Activated effector memory CD4-positive, alpha-beta T cell treated with Interleukin-2 at 50 U/mL for 16 hours (primary cell): ENCODE results near the gene CNTNAP2.

ENCODE experiments used
- DNase-seq: peaks from one replicate; pipeline ENCODE4 v3.0.0-alpha.2; 2020

CNTNAP2 gene

DNA sequence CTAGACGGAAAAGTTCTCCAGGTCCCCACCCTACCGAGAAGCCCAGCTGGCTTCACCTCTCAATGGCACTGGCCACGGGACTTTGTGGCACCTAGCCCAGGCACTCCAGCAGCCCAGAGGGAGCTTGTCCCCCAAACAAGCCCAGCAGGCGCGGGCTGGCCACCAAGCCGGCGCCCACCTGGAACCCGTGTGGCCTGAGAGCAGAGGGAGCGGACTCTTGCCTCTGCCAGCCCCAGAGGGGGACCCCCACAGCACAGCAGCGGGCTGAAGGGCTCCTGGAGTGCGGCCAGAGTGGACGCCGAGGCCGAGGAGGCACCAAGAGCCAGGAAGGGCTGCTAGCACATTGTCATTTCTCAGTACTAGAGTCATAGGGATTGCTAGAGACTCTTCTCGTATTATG is 671.4 kb downstream of the CNTNAP2 start:
- DNase-seq, result no peak

DNA sequence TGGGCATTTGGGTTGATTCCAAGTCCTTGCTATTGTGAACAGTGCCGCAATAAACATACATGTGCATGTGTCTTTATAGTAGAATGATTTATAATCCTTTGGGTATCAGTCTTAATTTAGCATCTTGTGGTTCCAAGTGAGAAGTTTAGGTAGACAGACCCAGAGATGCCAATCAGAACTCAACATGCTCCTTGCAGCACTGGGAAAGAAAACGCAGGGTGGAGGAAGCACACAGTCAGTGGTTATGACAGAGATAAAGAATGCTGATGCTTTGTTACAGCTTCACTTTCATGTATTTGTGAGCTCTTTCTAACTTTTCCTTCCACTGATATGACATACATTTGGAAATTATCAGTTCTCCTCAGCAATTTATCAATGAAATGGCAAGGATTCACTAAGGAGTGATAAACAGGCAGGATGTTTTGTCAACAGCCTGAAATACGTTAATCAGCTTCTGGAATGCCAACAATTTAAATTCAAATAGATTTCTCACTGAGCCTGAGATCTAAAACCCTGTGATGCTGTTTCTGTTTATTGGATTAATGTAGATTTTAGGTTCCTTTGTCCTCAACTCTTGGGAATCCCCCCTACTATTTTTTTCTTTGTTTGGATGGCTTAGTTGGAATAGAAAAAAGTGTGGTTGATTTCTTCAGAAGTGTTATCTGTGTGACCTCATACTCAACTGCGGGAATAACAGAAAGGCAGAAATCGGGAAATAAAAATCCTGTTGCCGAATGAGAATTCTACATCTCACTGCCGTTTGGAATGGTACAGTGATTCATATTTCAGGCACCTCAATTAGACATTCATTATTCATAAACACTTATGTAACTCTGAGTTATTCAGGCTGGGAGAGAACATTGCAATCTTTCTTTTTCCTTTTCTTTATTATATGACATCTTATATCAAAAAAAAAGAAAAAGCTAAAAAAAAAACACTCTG is 675.0 kb downstream of the CNTNAP2 start:
- DNase-seq, result no peak

DNA sequence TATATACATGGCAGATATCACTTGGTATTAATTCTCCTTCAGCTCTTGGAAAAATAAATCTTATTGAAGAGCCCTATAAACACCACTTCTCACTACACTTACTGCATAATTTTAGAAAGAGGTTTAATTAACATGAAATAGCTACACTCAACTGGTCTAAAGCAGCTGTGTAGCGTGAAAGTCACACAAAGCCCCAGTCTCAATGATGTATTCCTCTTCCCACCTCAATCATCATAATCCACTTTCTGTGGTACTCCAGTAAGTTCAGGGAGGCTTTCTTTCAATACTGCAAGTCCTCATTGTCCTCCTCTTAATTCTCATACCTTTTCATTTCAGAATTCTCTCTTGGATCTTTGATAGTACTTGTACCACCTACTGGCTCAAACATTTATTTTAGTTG is 688.0 kb downstream of the CNTNAP2 start:
- DNase-seq, result no peak

DNA sequence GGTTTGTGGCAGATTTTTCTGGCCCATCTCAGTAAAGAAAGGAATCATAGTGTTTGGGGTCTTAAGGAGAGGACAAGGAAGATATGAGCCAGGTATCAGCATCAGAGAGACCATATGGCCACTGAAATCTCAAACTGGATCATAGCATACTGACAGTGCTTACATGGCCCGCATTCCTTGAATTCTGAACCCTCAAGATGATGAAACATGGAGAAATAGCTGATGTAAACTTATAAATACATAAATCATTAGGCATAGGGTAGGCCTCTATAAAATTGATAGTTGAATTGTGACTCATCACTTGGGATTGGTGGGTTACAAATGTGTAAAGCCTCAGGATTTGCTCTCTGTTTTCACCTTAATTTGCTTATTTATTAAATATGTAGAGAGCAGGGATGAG is 688.5 kb downstream of the CNTNAP2 start:
- DNase-seq, result no peak

DNA sequence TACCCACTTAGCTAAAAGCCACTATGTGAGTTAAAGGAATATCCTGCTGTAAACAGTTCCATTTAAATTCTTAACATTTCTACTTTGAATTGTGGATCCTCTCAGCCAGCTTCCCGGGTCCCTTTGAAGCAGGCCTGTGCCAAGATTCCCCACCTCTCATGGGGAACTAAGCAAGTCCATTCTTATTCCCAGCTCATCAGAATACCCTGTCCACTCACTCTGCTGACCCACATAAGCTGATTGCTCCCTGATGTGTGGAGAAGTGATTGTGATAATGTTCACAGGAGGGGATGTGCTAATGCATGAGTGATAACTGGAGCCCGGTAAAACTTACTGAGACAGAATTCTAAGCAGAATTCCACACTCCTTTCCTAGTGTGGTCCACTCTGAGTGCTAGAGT is 709.7 kb downstream of the CNTNAP2 start:
- no peak for DNase-seq

DNA sequence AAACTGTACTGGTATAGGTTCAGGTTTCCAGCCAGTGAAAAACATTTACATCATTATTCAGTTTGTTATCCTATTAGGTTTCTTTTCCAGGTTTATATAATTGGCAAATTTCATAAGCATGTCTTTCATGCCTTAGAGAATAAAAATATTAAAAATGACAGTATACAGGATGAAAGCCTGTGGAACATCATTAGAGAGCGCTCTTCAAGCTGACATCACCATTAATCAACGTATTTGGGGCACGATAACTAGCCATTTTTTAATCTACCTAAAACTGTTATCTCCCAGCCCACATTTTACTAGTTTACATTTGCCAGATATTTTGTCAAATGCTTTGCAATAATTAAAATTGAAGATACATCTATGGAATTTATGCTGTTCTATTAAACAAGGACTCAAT is 714.1 kb downstream of the CNTNAP2 start:
- no peak for DNase-seq

DNA sequence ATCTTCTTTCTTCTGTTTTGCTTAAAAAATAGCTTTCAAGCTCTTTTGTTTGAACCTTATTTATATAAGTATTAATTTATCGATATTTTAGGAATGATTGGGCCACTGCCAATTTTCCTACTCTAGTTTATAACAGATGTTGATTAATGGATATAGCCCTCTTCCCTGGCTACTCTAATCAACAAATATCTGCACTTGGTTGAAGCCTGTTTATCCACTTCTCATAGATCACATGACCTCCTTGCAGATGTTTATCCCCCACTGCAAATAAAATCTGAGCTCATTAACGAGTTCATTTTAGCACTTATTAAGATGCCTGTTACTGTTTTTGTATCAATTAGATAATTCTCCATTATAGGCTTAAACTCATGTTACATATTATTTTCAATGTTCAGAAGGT is 715.3 kb downstream of the CNTNAP2 start:
- DNase-seq, result no peak

DNA sequence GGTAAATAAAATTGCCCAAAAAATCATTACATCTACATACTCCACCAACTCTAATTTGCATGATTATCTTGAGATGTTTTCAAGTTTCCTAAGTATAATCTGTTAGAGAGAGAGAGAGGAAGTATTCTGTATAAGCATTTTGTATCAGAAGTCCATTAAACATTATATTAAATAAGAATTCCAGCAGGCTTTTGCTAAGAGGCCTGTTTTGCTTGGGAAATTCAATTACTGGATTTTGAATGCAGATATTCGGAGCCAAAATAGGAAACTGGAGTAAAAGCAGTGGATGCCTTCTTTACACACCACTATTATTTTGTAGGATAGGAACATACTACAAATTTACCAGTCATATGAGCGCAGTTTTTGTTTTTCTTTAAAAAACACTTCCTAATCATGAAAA is 727.8 kb downstream of the CNTNAP2 start:
- no peak for DNase-seq

DNA sequence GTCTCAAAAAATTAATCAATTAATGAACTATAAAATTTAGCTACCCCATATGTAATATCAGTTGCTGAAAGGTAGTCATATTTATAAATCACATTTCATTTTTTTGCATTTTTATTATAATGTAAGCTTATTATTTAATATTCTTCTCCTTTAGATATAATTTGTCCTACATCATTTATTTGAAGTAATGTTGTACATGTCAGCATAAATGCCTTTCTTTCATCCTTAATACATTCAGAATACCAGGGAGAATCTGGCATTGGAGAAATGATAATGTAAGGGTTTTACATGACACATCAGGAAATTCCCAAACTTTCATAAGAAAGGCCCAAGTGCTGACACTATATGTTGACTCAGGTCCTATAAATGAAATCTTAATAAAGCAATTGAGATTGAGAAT is 742.1 kb downstream of the CNTNAP2 start:
- no peak for DNase-seq

DNA sequence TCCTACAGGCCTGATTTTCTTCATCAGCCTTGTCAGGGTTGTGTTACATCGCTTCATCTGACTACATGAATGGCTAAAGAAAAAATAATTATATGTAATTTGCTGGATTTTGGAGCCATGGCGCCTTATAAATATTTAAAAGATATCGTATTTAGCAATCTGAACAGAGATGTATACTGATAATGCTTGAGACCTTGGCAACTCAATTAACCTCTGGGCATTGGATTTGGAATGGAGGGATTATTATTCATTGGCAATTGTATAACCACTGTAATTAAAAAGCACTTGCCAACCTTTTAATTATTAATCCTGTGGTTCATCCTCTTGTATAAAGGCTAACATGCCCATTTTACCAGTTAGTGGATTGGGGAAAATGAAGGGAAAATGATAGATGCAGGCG is 745.1 kb downstream of the CNTNAP2 start:
- no peak for DNase-seq

DNA sequence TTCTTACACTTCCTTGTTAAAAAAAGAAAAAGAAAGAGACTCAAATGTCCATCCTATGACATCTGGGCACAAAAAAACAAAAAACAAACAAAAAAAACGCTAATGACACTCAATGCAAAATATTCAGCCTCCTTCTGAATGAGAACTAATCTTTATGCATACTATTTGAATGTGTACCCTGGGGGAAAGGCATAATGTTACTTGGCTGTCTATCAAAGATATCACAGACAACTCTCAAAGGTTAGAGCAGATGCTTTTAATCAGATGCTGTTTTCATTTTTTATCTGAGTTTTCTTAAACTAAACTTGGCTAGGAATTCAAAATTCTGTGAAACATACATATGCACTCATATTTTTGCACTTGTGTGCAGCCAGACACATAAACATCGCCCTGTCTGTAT is 745.8 kb downstream of the CNTNAP2 start:
- DNase-seq, result no peak

DNA sequence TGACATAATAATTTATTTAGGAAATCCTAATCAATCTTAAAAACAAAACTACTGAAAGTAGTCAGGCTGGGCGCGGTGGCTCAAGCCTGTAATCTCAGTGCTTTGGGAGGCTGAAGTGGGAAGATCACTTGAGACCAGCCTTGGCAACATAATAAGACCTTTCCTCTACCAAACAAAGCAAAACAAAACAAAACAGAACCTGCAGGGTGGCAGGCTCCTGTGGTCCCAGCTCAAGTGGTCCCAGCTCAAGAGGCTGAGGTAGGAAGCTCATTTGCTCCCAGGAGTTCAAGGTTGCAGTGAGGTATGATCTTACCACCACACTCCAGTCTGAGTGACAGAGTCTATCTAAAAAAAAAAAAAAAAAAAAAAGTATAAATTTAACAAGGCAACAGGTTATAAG is 748.0 kb downstream of the CNTNAP2 start:
- DNase-seq, result no peak

DNA sequence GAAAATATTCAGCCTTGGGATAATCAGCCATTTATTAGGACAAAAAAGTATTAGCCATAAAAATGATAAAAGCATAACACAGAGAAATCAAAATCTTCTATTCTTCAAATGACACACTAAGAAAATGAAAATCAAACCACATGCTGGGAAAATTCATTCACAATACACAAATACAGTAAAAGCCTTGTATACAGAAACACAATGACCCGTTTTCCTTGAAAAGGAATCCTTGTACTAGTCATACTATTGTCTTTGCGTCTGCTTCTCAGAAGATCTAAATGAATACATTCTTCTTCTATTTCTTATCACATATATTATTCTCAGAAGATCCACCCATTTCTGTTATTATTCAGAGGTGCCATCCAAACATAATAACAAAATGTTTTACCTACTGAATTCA is 749.1 kb downstream of the CNTNAP2 start:
- no peak for DNase-seq

DNA sequence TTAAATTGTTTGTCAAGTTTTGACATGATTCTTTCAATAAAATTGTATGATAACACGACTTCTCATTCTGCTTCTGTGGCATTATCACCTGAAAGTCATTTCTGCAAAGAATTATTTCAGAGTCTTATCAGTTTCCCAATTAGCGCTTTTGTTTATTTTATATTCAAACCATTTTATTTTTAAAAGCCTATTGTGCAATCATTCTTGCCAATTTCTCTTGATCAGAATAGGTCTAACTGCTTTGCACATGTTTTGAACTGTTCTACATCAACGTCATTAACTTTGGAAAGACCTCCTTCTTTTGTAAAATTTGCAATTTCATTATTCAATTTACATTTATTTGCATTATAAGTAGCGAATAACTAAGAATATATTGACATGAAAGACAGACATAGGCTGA is 758.1 kb downstream of the CNTNAP2 start:
- DNase-seq, result no peak

DNA sequence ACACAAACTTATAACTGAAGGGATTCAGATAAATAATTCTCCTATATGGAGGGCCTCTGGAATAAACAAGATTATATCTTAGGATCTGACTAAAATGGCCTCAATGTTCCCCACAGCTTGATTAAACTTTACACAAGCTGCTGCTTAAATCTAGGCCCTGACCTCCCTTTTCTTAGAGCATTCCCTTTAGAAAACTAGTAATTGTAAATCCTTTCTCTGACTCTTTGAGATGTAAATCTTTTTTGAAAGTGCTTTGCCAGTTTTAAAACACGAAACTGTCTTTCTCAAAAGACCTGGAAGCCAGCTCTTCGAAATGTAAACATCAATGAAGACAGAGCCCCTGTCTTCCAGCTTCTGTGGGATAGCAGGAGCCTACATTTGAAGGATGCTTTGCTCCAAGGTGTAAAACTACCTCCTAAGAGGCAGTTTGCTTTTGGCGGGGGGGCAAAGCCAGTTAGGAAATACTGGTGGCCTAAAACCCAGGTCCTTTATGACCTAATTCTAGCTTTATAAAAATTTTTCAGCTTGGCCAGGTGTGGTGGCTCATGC is 758.7 kb downstream of the CNTNAP2 start:
- no peak for DNase-seq

DNA sequence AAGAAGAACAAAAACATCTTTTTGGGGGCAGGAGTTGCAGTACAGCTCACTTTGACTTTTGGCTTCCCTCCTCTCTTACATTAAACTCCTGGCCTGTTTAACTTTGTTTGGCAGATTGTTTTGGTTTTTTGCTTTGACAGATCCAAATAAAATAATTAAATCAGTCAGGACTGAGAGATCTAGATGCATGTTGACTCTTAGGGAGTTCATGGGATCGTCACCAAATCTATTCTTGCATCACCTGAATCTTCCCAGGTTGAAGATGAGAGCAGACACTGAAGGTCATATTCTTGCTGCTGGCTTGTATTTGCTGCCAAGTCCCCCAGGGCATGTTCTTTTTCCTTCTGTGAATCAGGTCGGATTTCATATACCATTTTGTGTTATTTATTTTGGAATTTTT is 759.4 kb downstream of the CNTNAP2 start:
- no peak for DNase-seq

DNA sequence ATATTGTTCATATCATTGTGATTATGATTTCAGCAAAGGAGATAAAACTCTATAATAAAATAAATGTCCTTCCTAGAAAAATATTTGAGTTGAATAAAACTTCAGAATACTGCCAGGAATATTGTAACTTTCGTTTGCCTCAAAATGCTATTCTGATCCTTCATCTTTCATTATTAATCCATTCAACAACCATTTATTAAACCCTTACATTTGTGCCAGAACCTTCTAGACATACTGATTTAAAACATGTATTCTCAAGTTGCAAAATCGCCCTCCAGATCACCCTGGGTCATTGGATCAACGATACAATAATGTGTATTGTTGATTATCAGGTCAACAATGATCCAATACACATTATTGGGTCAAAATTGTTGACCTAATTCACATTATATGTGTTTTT is 759.8 kb downstream of the CNTNAP2 start:
- DNase-seq, result no peak

DNA sequence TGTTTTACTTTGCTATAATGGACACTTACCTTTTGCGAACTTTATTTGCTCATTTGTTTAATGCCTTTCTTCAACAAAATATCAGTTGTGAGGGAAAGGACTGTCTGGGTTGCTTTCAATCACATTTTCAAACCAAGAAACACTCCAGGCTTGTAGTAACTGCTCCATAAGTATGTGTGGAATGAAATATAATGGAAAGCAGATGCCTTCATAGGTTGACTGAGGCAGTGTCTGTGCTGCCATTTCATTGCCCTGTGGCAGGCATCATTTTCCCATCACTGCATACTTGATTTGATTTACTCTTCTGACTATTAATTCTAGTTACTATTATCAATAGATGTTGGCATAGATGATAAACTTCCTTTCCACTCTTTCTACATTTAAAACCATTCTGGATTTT is 762.3 kb downstream of the CNTNAP2 start:
- DNase-seq, result no peak

DNA sequence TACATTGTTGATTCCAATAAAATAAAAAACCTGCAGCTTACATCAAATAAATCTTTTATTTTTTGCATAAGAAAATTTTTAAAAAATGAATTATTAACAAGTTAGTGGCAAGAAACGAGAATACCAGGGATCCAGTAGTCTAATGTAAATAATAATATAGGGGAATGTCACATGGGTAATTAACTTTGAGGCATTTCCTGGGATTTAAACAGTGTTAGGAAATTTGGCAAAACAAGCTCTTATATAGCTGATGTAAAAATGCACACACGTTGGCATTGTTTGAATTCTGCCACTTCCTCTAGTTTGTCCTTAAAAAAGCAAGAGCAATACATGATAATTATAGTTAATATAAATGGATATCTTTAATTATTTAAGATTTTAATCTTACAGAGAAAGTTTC is 768.6 kb downstream of the CNTNAP2 start:
- no peak for DNase-seq

DNA sequence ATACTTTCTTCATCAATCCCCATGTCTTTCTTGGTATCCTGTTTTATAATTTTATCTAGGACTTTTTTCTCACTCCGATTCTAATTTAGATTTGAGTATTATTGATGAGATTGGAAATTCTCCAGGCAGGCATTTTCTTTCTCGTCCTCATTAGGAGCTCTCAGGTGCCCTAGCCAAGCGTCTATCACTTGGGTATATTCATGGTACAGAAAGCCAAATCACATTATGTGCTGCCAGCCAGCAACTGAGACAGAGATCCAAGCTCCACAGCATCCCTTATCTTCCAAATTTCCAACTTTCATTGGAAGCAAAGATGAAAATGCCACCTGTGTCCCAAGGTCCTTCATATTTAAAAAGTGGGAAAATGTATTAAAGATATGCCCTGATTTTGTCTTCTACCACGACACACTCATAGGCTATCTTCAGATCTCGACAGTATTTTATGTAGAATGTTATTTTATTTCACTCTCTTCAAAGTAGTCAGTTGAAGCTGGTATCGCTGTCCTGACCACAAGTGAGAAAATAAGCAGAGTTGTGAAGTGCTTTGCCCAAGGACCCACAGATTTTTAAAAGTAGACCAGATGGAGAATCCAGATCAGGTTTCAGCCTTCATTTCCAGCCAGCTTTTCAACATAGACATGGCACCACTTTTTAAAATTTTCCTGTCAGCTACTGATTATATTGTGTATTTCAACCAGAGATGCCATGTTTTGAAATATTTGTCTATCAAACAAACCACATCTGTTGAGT is 773.4 kb downstream of the CNTNAP2 start:
- DNase-seq, result no peak

DNA sequence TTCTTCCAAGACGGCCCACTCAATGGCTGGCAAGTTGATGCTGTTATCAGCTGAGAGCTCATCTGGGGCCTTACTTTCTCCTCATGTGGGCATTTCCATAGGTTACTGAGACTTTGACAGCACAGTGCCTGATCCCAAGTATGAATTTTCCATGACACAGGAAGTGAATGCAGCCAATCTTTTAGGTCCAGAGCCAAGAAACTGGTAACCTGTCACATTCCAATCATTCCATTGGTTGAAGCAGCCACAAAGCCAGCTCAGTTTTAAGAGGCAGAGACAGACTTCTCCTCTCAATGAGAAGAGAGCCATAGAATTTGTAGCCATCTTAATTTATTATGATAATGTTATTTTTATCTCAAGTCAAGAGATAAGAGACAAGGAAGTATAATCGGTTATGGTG is 775.5 kb downstream of the CNTNAP2 start:
- no peak for DNase-seq

DNA sequence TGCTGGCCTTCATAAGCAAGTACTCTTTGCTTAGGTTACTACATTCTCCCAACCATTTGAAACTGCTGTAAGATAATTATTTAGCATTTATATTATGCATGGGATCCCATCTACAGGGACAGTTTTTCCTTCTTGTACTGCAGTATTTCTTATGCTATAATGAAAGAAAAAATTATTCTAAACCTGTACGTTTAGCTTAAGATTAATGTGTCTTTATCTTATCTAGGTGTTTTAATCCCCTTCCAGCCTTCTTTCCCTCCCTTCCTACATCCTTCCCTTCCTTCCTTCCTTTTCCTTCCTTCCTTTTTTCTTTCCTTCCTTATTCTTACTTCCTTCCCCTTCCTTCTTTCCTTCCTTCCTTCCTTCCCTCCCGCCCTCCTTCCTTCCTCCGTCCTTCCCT is 778.3 kb downstream of the CNTNAP2 start:
- DNase-seq, result no peak

DNA sequence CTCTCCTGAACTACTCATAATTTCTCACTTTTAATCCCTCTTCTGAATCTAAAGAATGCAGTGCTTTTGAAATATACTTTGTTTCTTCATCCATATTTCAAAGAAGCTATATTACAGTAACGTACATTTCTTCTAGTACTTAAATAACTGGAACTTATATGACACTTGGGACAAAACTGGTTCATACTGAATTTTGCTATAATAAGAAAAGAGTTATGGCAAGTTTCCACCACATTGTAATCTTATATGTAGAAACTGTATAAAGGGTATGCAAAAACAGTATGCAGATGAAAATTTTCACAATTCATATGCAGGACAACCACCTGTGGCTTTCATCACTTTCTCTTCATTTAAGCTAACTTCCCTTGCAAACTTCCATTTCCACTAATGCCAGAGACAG is 785.7 kb downstream of the CNTNAP2 start:
- DNase-seq, result no peak

DNA sequence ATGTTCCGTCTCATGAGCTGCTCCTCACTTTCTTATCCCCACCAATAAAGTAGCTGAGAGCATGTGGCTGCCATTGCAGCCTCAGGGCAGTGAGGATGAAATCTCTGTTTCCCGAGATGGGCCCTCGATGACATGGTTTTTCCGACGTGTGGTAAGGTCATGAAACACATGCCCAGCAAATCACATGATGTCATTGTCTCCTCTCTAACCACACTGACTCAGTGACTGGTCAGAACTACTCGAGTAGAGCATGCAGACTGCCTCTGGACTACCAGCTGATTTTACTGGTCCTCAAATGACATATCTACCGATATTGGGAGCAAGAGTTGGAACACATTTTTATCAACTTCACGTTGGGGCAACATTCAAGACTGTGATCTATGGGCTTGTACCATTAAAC is 786.1 kb downstream of the CNTNAP2 start:
- DNase-seq, result no peak
